Cardiac ventricle fibroblast (primary cell): ENCODE data around the gene ABCC2. TPM values are rescaled to one million over a fixed set of nuclear protein-coding genes. Genes with fewer than 3 reads are reported as not detected.

Experiments
- total RNA-seq: library from RNA; depleted of rRNA; stranded (reverse); fragments of >200 nt; gene quantifications from 2 replicates; pipeline ENCODE4 v1.2.3, GENCODE V29; 2015

Gene ABCC2
- total RNA-seq: 1.4 and 1.8 TPM in 2 replicates

GRCh38 chr10:99782447-99783286 lies at the start of gene ABCC2:
TSS of gene ABCC2 (plus strand) at chr10:99782640. CDS start at chr10:99782845, 205 bp downstream.

Other genes with a start within 250 kb of the ABCC2 start
- not detected in 2 replicates for gene NKX2-3, start 249.7 kb upstream of the ABCC2 start, total RNA-seq
- 5.2 and 8.6 TPM in 2 replicates for gene SLC25A28, start 162.2 kb upstream of the ABCC2 start, total RNA-seq
- 6.6 TPM in 2 replicates for gene ENTPD7, start 123.1 kb upstream of the ABCC2 start, total RNA-seq
- gene COX15, start 50.5 kb upstream of the ABCC2 start, total RNA-seq: 26.8 and 28.9 TPM in 2 replicates
- gene CUTC, start 50.4 kb upstream of the ABCC2 start, total RNA-seq: 20.9 and 22.0 TPM in 2 replicates
- 27.4 and 27.9 TPM in 2 replicates for gene DNMBP, start 227.3 kb downstream of the ABCC2 start, total RNA-seq